Ecto neural progenitor cell (in vitro differentiated cells): Measurements from ENCODE around the gene ARMC9.
"Not testable (repeated sequence)": the region's sequence is repeated elsewhere in the genome, so short reads cannot be mapped to it uniquely, and the experiment has no call there.

Source experiments
- DNase-seq: peaks from one replicate; pipeline ENCODE4 v3.0.0-alpha.2; 2018; ENCODE audit warnings: low spot score

Gene ARMC9

GRCh38 chr2:231244382-231245248 is 46.2 kb downstream of the ARMC9 start:
- DNase-seq, result no peak

GRCh38 chr2:231245249-231246094 is 47.0 kb downstream of the ARMC9 start:
- DNase-seq, result no peak

GRCh38 chr2:231246171-231246842 is 47.9 kb downstream of the ARMC9 start:
- DNase-seq, result no peak

GRCh38 chr2:231250146-231250545 is 51.7 kb downstream of the ARMC9 start:
- DNase-seq, result no peak

- no peak for DNase-seq
Measured at GRCh38 chr2:231250698-231251097, 52.3 kb downstream of the ARMC9 start.

- not testable (repeated sequence) for DNase-seq
Measured at GRCh38 chr2:231253292-231253691, 54.9 kb downstream of the ARMC9 start.

- DNase-seq, result no peak
Measured at GRCh38 chr2:231256494-231256893, 58.1 kb downstream of the ARMC9 start.

- no peak for DNase-seq
Measured at GRCh38 chr2:231257763-231258162, 59.3 kb downstream of the ARMC9 start.

- DNase-seq, result no peak
Measured at GRCh38 chr2:231258701-231259100, 60.3 kb downstream of the ARMC9 start.

GRCh38 chr2:231259104-231259503 is 60.7 kb downstream of the ARMC9 start:
- no peak for DNase-seq

- DNase-seq, result no peak
Measured at GRCh38 chr2:231260442-231261208, 62.2 kb downstream of the ARMC9 start.

- no peak for DNase-seq
Measured at GRCh38 chr2:231263118-231263831, 64.8 kb downstream of the ARMC9 start.

GRCh38 chr2:231270221-231271114 is 72.0 kb downstream of the ARMC9 start:
- DNase-seq, result no peak

GRCh38 chr2:231272991-231273390 is 74.6 kb downstream of the ARMC9 start:
- DNase-seq, result no peak

GRCh38 chr2:231276987-231277386 is 78.6 kb downstream of the ARMC9 start:
- no peak for DNase-seq

- DNase-seq, result no peak
Measured at GRCh38 chr2:231277962-231278361, 79.5 kb downstream of the ARMC9 start.

GRCh38 chr2:231278868-231279267 is 80.4 kb downstream of the ARMC9 start:
- no peak for DNase-seq

- no peak for DNase-seq
Measured at GRCh38 chr2:231280846-231281245, 82.4 kb downstream of the ARMC9 start.

- DNase-seq, result no peak
Measured at GRCh38 chr2:231284296-231284695, 85.9 kb downstream of the ARMC9 start.

- no peak for DNase-seq
Measured at GRCh38 chr2:231286964-231287363, 88.5 kb downstream of the ARMC9 start.
